GM18909 (cell line): ENCODE measurements around the gene CKAP5.
"Not testable (repeated sequence)": the region's sequence is repeated elsewhere in the genome, so short reads cannot be mapped to it uniquely, and the experiment has no call there.

Experiments used
- ATAC-seq: cut with Tn5 transposase; IDR thresholded peaks from one replicate; pipeline ENCODE4 v1.9.1; 2021; ENCODE audit warnings: mild to moderate bottlenecking; ENCODE audit not compliant: unreplicated experiment, poor library complexity

Gene CKAP5

DNA sequence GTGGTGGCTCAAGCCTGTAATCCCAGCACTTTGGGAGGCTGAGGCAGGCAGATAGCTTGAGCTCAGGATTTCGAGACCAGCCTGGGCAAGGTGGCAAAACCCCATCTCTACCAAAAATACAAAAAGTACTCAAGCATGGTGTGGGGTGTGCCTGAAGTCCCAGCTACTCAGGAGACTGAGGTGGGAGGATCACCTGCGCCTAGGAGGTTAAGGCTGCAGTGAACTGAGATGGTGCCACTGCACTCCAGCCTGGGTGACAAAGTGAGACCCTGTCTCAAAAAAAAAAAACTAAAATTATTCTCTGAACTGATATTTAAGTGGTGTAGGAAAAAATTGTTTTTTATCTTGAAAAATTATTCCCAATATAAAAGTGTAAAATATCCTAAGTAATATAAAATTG is 46.4 kb downstream of the CKAP5 start:
- ATAC-seq = not testable (repeated sequence)

DNA sequence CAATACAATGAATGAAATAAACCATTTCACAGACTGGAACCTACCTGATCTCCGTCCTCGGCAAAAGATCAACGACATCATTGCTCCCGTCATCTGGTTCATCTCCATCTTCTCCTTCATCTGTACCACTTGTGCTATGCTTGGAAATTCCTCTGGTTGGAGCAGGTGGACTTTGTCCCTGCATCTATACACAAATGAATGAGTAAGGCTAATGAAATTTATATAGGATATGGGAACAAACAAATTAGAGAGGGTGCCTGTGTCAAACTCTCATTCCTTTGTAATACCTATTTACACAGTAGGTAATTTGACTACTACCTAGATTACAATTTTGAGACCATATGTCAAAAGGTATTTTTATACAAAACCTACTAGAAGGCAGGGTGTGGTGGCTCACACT is 67.7 kb downstream of the CKAP5 start:
- no peak for ATAC-seq

DNA sequence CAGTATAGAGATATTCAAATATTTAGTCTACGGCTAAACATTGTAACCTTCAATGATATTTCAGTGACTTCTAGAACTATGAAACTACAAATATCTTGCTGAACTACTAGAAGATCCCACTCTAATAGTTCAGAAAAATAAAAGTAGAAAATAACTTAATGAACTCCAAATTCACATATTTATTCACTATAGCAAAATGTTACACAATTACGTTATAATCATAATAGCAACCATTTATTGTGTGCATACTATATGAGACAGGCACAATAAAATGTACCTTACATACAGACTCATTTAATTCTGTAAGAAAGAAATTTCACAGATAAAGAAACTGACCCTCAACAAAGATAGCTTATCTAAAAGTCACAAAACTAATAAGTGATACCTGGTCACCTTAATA is 69.2 kb downstream of the CKAP5 start:
- ATAC-seq = no peak

DNA sequence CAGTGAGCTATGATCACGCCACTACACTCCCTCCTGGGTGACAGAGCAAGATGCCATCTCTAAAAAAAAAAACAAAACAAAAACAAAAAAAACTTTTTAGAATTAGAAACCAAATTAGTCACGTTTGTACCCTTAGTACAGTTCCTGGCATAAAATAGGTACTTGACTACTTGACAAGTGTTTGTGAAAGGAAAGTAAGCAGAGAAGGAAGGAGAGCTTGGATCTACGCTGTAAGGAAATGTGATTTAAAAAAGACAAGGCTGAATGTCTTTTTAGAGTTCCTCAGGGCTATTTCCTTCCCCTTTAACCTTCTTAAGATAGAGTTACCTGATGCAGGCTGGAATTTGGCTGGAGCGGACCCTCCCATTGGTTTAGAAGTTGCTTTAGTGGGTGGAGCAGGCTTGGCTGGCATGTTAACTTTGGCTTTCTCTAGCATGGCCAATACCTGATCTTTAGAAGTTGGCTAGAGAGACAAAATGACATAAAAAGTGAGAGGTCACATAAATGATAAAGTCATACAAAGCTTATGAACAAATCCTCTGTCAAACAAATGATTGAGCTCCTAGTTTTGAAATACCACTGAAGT is 76.4 kb downstream of the CKAP5 start:
- no peak for ATAC-seq

DNA sequence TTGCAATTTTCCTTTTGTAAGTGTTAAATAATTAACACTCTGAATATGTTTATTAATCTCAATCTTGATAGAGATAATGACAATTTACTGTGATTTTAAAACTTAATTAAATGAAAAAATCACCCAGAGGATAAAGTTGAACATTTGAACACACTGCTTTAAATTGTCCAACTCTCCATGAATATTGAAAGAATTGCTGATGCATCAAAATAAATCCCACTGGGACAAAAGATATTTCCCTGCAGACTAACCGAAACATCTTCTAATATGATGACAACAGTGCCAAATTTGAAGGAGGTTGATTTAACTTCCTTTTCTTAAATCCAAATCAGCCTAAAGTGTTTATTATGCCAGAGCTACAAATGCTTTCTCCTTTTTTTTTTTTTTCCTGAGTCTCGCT is 79.4 kb downstream of the CKAP5 start:
- no peak for ATAC-seq

DNA sequence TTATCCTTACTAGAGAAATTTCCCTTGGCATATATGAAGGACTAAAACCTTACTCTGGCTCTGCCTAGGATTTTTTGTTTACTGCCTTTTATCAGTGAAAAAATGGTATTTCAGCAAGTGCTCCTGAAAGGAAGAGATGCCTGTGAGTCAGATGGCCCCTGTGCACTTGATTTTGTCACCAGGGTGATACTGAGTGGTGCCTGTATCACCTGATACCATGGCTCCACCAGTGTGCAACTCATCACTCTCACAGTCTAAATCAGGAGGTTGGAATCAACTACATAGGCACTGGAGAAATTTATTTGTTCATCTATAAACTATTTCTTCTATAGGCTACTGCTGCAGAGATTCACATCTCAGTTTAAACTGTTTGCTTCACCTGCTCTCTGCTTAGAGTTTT is 83.8 kb downstream of the CKAP5 start:
- ATAC-seq = no peak

DNA sequence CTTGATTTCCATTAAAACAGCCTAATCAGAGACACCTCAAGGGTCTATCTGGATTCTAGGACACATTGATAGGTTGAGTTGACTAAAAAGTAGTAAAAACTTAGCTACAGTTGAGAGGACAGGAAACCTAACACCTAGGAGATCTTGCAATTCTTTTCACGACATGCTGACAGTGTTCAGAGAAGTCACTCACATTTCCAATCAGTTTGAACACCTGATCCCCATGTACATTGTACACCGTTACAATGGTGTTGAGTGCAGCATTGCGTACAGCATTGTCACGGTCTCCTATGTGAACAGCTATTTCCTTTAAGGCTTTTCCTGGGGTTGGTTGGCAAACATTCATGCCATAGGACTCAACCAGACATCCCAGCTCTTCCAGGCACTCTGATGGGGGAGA is 84.3 kb downstream of the CKAP5 start:
- no peak for ATAC-seq

DNA sequence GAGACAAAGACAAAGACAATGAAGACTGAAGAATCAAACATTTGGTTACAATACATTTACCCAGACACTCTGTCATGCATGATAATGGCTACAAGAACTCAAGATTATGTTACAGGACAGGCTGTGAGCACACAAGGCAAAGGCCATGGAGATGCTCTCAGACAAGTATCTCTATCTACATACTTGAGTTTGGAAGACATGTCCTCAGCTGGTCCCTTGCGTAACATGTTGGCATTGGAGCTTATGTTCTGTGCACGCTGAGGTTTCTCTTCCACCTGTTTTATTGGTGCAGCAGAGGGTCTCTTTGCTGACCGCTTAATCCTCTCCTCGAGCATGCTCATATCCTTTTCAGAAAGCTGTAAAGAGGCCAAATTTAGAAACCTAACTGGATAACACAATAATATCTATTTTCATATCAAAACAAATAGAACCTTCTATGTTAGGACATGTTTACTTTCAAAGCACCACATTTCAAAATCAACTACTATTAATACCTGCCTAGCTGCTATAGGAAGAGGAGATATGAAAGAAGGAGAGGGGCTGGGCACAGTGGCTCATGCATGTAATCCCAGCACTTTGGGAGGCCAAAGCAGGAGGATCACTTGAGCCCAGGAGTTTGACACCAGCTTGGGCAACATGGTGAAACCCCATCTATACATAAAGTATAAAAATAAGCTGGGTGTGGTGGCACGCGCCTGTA is 85.5 kb downstream of the CKAP5 start:
- no peak for ATAC-seq

DNA sequence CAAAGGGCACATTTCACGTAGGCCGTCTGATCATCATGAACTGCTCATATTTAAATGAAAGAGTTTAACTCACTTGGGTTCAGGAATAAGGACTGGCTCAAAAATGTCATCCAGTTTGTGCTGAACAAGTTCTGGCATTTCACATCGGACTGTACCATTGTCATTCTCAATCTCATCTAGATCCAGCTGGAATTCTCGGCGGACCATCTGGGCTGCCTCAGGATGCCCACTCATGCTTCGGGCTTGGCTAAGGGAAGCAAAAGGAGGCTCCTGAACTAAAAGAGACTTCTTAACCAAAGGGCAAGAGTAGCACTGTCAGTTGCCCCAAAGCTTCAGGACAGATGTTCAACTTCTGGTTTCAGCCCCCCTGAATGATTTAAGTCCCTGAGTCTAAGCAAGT is 86.9 kb downstream of the CKAP5 start:
- no peak for ATAC-seq

DNA sequence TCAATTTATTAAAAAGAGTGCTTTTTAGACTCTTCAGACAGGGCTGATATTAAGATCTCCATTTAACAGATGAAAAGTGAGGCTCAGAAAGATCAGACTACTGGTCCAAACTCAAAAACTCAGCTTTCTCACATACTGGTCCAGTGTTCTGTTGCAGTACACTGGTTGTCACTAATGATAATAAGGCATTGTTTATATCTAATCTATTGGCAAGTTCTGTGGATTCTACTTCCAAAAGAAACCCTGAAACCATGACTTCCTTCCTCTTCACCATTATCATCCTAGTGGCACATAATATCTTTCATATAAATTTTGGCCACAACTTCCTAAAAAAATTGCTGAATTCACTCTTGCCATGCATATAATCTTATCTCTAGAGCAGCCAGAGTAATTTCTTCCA is 90.1 kb downstream of the CKAP5 start:
- no peak for ATAC-seq

DNA sequence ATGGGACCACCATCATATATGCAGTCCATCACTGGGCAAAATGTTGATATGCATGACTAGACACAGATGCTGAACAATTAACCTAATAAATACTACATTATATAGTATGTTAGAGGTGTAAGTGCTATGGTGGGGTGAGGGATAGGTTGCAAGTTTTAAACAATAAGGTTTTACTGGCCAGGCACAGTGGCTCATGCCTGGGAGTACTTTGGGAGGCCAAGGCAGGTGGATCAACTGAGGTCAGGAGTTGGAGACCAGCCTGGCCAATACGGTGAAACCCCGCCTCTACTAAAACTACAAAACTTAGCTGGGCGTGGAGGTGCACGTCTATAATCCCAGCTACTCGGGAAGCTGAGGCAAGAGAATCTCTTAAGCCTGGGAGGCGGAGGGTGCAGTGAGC is 98.9 kb downstream of the CKAP5 start:
- ATAC-seq = no peak

DNA sequence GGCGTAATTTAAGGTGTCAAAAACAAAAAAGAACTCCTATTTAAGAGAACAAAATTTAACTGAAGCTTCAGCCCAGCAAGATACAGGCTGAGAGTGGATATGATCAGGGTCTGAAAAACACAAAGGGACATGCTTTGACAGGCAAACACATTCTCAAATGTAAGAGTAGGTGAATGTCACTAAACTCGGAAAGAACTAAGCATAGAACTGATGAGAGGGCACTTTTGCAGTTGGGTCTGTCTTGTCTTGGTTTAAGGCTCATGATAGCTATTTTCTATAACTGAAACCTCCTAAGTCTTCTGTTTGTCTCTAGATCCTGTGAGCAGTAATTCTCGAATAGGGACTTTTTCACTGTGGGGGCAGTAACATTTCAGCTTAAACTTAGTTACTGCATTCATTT is 100.1 kb downstream of the CKAP5 start:
- ATAC-seq = no peak

DNA sequence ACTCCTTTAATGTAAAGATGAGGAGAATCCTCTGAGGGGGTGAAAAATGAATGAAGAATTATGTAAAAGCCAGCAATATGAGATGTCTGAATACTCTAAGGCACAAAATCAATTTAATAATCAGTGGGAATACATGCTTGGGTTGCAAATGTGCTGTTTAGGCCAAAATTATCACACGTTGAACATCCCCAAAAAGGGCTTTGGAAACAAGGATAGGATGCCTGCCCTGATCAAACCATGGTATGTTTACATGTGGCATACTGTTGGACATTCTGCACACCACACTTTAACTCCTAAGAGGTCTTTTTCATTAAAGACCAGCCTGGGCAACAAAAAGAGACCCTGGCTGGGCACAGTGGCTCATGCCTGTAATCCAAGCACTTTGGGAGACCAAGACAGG is 100.8 kb downstream of the CKAP5 start:
- ATAC-seq = no peak

DNA sequence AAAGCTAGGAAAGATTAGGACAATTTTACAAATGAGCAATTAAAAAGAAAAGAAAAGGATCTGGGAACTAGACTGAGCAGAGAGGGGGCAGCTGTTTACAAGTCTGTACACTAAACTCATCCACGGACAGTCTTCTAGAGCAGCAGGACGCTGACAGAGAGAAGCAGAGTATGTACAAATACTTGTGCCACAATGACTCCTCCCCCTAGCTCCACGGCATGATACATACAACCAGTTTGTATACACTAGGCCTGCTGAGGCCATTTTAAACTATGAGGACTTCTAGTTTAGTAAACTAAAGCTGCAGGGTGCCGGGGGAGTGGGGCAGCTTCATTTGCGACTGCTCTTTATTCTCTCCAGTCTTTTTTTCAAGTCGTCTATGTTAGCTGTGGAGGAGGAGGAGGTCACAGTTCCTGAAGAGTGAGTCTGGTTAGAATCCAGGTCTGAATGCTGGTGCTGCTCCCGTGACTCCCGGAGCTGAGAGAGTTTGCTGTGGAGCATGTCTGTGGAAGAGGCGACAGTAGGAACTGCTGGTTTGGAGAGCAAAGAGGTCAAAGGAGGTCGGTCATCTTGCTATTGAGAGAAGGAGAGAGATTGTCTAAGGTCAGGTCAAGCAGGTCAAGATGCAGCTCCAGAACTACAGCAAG is 102.3 kb downstream of the CKAP5 start:
- no peak for ATAC-seq

DNA sequence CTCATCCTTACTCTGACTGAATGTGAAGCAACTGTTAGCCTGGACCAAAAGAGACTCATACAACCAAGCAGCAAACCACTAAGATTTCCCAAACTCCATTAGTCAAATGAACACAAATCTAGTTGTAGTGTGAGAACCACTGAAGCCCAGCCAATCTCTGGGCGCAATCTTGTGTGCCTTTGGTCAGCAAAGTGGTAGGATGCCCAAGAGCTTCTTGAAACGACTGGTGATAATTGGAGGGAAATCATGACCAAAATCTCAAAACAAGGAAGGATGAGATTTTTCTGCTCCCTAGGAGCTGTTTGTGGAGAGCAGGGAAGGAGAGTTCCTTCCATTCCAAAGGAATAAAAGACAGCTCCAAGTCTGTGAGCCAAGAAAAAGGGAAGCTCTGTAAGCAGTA is 103.0 kb downstream of the CKAP5 start:
- no peak for ATAC-seq

DNA sequence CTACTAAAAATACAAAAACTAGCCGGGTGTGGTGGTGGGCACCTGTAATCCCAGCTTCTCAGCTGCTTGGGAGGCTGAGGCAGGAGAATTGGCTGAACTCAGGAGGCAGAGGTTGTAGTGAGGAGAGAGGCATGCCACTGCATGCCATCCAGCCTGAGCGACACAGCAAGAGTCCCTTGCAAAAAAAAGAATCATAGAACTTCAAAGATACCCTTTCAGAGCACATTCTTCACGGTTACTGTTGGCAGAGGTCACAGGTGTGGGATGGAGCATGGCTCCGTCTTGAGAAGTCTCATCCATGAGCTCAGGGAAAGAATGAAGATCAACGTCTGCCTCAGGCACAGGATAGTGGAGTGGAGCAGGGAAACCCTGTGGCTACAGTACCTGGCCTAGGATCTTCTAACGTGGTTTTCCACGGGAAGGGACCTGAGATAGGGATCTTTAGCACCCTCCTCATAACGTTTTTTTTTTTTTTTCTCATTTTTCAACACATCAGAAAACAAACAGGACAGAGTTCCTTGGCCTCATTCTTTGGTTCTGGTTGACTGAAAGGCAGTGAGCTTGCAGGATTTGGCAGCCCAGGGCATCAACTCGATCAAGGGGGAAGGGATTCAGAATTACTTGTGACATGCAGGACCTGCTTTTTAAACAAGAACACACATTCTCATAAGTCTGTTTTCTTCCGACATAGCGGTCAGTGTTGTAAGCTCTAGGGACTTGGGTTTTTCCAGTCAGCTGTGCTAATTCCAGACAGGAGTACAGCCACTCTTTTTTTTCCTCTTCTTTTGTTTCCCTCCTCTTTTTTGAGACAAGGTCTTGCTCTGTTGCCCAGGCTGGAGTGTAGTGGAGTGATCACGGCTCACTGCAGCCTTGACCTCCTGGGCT is 104.2 kb downstream of the CKAP5 start:
- ATAC-seq = no peak

DNA sequence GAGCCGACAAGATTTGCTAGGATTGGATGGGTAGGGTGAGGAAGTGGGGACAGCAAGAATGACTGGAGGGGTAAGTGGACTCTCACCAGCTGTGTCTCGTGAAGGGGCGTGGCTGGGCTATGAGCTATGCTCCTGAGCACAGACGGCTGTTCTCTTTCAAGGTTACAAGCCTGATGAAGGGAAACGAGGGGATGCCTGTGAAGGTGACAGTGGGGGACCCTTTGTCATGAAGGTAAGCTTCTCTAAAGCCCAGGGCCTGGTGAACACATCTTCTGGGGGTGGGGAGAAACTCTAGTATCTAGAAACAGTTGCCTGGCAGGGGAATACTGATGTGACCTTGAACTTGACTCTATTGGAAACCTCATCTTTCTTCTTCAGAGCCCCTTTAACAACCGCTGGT is 107.2 kb downstream of the CKAP5 start:
- no peak for ATAC-seq

DNA sequence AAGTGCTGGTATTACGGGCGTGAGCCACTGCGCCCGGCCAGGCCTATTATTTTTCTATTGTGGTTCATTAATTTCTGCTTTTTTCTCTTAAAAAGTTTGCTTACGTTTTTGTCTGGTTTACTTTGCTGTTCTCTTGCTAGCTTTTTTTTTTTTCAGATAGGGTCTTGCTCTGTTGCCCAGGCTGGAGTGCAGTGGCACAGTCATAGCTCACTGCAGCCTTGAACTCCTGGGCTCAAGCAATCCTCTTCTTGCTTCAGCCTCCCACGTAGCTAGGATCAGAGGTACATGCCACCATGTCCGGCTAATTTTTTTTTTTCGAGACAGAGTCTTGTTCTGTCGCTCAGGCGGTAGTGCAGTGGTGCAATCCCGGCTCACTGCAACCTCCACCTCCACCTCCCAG is 108.4 kb downstream of the CKAP5 start:
- no peak for ATAC-seq

DNA sequence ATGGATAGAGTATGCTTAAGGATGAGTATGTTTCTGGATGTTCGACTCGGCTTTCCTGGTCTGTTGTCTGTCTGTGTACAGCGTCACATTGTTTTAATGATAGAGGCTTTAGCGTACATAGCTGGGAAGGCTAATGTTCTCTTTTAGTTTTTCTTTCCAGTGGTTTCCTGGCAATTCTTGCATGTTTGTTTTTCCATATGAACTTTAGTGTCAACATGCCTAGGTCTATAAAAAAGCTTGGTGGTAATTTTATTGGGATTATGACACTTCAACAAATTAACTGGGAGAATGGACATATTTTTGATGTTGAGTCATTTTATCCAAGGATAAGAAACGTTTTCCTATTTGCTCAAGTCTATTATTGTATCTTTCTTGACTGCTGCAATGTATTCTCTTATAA is 109.5 kb downstream of the CKAP5 start:
- no peak for ATAC-seq

DNA sequence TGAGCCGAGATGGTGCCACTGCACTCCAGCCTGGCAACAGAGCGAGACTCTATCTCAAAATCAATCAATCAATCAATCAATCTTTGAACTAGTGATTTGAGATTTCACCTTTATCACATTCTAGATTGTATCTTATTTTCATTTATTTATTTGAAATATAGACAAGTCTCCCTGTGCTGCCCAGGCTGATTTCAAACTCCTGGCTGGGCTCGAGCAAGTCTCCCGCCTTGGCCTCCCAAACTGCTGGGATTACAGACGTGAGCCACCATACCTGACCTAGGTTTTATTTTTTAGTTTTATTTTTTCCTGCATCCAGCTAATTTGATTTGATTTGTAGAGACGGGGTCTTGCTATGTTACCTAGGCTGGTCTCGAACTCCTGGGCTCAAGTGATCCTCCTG is 109.9 kb downstream of the CKAP5 start:
- ATAC-seq = no peak

DNA sequence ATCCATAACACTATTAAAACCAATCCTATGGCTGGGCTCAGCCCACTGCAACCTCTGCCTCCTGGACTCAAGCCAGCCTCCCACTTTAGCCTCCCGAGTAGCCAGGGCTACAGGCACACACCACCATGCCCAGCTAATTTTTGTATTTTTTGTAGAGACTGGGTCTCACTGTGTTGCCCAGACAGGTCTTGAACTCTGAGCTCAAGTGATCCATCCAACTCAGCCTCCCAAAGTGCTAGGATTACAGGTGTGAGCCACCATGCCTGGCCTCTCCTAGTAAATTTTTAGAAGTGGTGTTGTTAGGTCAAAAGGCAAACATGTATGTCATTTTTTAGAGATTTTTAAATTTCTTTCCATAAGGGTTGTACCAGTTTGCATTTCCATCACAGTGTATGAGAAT is 112.8 kb downstream of the CKAP5 start:
- ATAC-seq = no peak
